H1 (cell line): Measurements from ENCODE around the gene CHSY1. TPM values are rescaled to one million over a fixed set of nuclear protein-coding genes. Genes with fewer than 3 reads are reported as not detected.

ENCODE experiments used
- CTCF ChIA-PET: fragments of 300-600 bp; sonication (Branson Sonifier 250); formaldehyde crosslinking; loops from one replicate; lab custom pipeline; 2021; ENCODE audit not compliant: partially characterized antibody; lab: Charles Lee
- POLR2A ChIA-PET: fragments of 300-600 bp; sonication (Branson Sonifier 250); formaldehyde crosslinking; loops from one replicate; lab custom pipeline; 2021; ENCODE audit warnings: inconsistent platforms; ENCODE audit not compliant: partially characterized antibody; lab: Charles Lee
- DNase-seq, 2 experiments: peaks; one replicate each; pipeline versions ENCODE4 v3.0.0 to v3.0.0-alpha.2; 2010 to 2022; ENCODE audit warnings: low spot score in 2 of 2, low read depth in 1 of 2, mixed read lengths in 1 of 2
- FAIRE-seq: peaks from 2 replicates; lab custom pipeline; 2011; peaks lifted over from hg19 to GRCh38; lab: Jason Lieb, UNC
- H2AFZ ChIP-seq: 2 replicates; pipeline ENCODE4 v1.8.1; 2012; ENCODE audit warnings: low read length, inconsistent platforms
- H2AK5ac ChIP-seq: 2 replicates; pipeline ENCODE4 v1.6.1; 2013; ENCODE audit warnings: low read depth, low read length
- H2BK120ac ChIP-seq: replicated peaks from 2 replicates; pipeline ENCODE3; 2013; ENCODE audit warnings: low read depth, low read length, inconsistent platforms
- H2BK12ac ChIP-seq: 2 replicates; pipeline ENCODE4 v1.6.1; 2013; ENCODE audit warnings: low read depth, low read length
- H2BK15ac ChIP-seq: 2 replicates; pipeline ENCODE4 v1.6.1; 2013; ENCODE audit warnings: low read length
- H2BK20ac ChIP-seq: 2 replicates; pipeline ENCODE4 v1.6.1; 2013; ENCODE audit warnings: low read length
- H2BK5ac ChIP-seq: 2 replicates; pipeline ENCODE4 v1.6.1; 2013; ENCODE audit warnings: low read depth, low read length
- H3K14ac ChIP-seq: 2 replicates; pipeline ENCODE4 v1.6.1; 2013; ENCODE audit warnings: inconsistent platforms; ENCODE audit not compliant: insufficient read length
- H3K18ac ChIP-seq: 2 replicates; pipeline ENCODE4 v1.6.1; 2013; ENCODE audit warnings: low read length; ENCODE audit errors: extremely low read depth
- H3K23ac ChIP-seq: 2 replicates; pipeline ENCODE4 v1.6.1; 2013; ENCODE audit warnings: inconsistent platforms; ENCODE audit not compliant: insufficient read length
- H3K23me2 ChIP-seq: 2 replicates; pipeline ENCODE4 v1.6.1; 2013; ENCODE audit warnings: low read depth, low read length
- H3K27ac ChIP-seq: 2 replicates; pipeline ENCODE4 v1.6.1; 2011; ENCODE audit warnings: low read depth, low read length, inconsistent platforms
- H3K27me3 ChIP-seq, 4 experiments: replicated peaks in 1 of 4; 1 replicate in 1 of 4; 2 replicates in 3 of 4; pipeline versions ENCODE4 v1.6.1 to v1.8.1; 2011 to 2013; ENCODE audit warnings: low read length in 3 of 4, mild to moderate bottlenecking in 3 of 4, inconsistent platforms in 2 of 4, mixed read lengths in 2 of 4, moderate library complexity in 1 of 4; ENCODE audit not compliant: control insufficient read depth in 3 of 4, insufficient read depth in 3 of 4; ENCODE audit errors: extremely low read depth in 1 of 4
- H3K36me3 ChIP-seq, 4 experiments: 2 replicates each; pipeline versions ENCODE4 v1.6.1 to v1.8.1; 2011 to 2013; ENCODE audit warnings: mild to moderate bottlenecking in 4 of 4, low read length in 3 of 4, moderate library complexity in 2 of 4, control low read depth in 1 of 4, inconsistent platforms in 1 of 4; ENCODE audit not compliant: insufficient read depth in 4 of 4, control insufficient read depth in 2 of 4
- H3K4ac ChIP-seq: replicated peaks from 2 replicates; pipeline ENCODE3; 2013; ENCODE audit warnings: low read length, low read depth, mixed read lengths, inconsistent platforms; ENCODE audit not compliant: insufficient read length
- H3K4me1 ChIP-seq, 4 experiments: replicated peaks in 1 of 4; 1 replicate in 1 of 4; 2 replicates in 3 of 4; pipeline versions ENCODE4 v1.6.1 to v1.8.1; 2011 to 2013; ENCODE audit warnings: low read length in 3 of 4, inconsistent platforms in 2 of 4, mixed read lengths in 1 of 4; ENCODE audit not compliant: insufficient read depth in 4 of 4, control insufficient read depth in 3 of 4
- H3K4me2 ChIP-seq, 2 experiments: 2 replicates each; pipeline versions ENCODE4 v1.6.1 to v1.8.1; 2011 to 2013; ENCODE audit warnings: low read depth in 2 of 2, low read length in 2 of 2, control low read depth in 1 of 2, inconsistent platforms in 1 of 2, mild to moderate bottlenecking in 1 of 2; ENCODE audit not compliant: insufficient read depth in 1 of 2
- H3K4me3 ChIP-seq, 4 experiments: fragments of 200-600, 300-600 bp in 1 of 4; sonication (generic), shearing (Covaris generic), sonication (Bioruptor Twin) in 1 of 4; 2 replicates each; pipeline versions ENCODE4 v1.5.1 to v1.8.1; 2011 to 2016; ENCODE audit warnings: low read length in 4 of 4, low read depth in 3 of 4, control low read depth in 2 of 4, inconsistent platforms in 2 of 4, mild to moderate bottlenecking in 2 of 4, mixed read lengths in 1 of 4, moderate library complexity in 1 of 4; ENCODE audit not compliant: insufficient read depth in 2 of 4; ENCODE audit errors: extremely low read depth in 1 of 4
- H3K56ac ChIP-seq: replicated peaks from 2 replicates; pipeline ENCODE3; 2013; ENCODE audit warnings: low read depth, mild to moderate bottlenecking, mixed read lengths, low read length, inconsistent platforms; ENCODE audit not compliant: insufficient read length
- H3K79me1 ChIP-seq: 2 replicates; pipeline ENCODE4 v1.6.1; 2013; ENCODE audit warnings: low read depth, low read length, control low read depth
- H3K79me2 ChIP-seq, 2 experiments: 2 replicates each; pipeline versions ENCODE4 v1.6.1 to v1.8.1; 2012 to 2013; ENCODE audit warnings: low read length in 2 of 2, mild to moderate bottlenecking in 2 of 2, inconsistent platforms in 1 of 2; ENCODE audit not compliant: insufficient read depth in 2 of 2, control insufficient read depth in 1 of 2
- H3K9ac ChIP-seq, 4 experiments: replicated peaks in 1 of 4; 1 replicate in 1 of 4; 2 replicates in 3 of 4; pipeline versions ENCODE4 v1.6.1 to v1.8.1; 2011 to 2013; ENCODE audit warnings: low read depth in 3 of 4, low read length in 3 of 4, control low read depth in 2 of 4, mild to moderate bottlenecking in 2 of 4, moderate library complexity in 2 of 4, inconsistent platforms in 1 of 4; ENCODE audit errors: extremely low read depth in 1 of 4
- H3K9me3 ChIP-seq, 2 experiments: 2 replicates each; pipeline versions ENCODE4 v1.6.1 to v1.8.1; 2012 to 2013; ENCODE audit warnings: mild to moderate bottlenecking in 2 of 2, moderate library complexity in 2 of 2, control low read depth in 1 of 2, inconsistent platforms in 1 of 2, low read depth in 1 of 2, low read length in 1 of 2, mixed read lengths in 1 of 2; ENCODE audit not compliant: insufficient read depth in 2 of 2
- H4K20me1 ChIP-seq, 2 experiments: replicated peaks in 1 of 2; 2 replicates each; pipeline versions ENCODE3 to v1.8.1; 2011 to 2013; ENCODE audit warnings: inconsistent platforms in 2 of 2, low read length in 2 of 2, mild to moderate bottlenecking in 1 of 2; ENCODE audit not compliant: insufficient read depth in 2 of 2, control insufficient read depth in 1 of 2
- H4K5ac ChIP-seq: 2 replicates; pipeline ENCODE4 v1.6.1; 2013; ENCODE audit warnings: low read length, low read depth, mixed read lengths, inconsistent platforms; ENCODE audit not compliant: insufficient read length
- H4K8ac ChIP-seq: 2 replicates; pipeline ENCODE4 v1.8.0; 2013; ENCODE audit warnings: mild to moderate bottlenecking, moderate library complexity, low read length, inconsistent platforms; ENCODE audit not compliant: insufficient read depth; ENCODE audit errors: extremely low read depth
- H4K91ac ChIP-seq: replicated peaks from 2 replicates; pipeline ENCODE3; 2013; ENCODE audit warnings: low read length, mixed read lengths, inconsistent platforms; ENCODE audit not compliant: insufficient read length
- ASH2L ChIP-seq: fragments of 200-600, 300-600 bp; sonication (generic); IDR thresholded peaks from one replicate; pipeline ENCODE4 v1.7.1; 2017; ENCODE audit warnings: low read length
- CREB1 ChIP-seq: IDR thresholded peaks from 2 replicates; pipeline ENCODE4 v1.6.1; 2012; ENCODE audit warnings: inconsistent platforms
- CTCF ChIP-seq, 3 experiments: IDR thresholded peaks; 1 replicate in 2 of 3; 2 replicates in 1 of 3; pipeline versions ENCODE4 v1.5.1 to v1.6.1; 2011; ENCODE audit warnings: low read length in 3 of 3, mild to moderate bottlenecking in 3 of 3, inconsistent platforms in 2 of 3, low read depth in 1 of 3, moderate library complexity in 1 of 3; ENCODE audit not compliant: insufficient read depth in 1 of 3; ENCODE audit errors: control extremely low read depth in 1 of 3
- GTF2F1 ChIP-seq: IDR thresholded peaks from 2 replicates; pipeline ENCODE4 v1.6.1; 2012; ENCODE audit warnings: low read depth, low read length, improper control_type of control experiment, borderline replicate concordance
- KDM5A ChIP-seq: fragments of 200-600 bp; IDR thresholded peaks from 2 replicates; pipeline ENCODE4 v1.7.1; 2012; ENCODE audit warnings: mild to moderate bottlenecking, low read length, inconsistent platforms, mixed read lengths
- NANOG ChIP-seq: IDR thresholded peaks from 2 replicates; pipeline ENCODE4 v1.6.1; 2011; ENCODE audit warnings: low read length, low read depth, mild to moderate bottlenecking, inconsistent platforms; ENCODE audit not compliant: insufficient read depth, poor library complexity, severe bottlenecking
- POU5F1 ChIP-seq: IDR thresholded peaks from 2 replicates; pipeline ENCODE4 v1.6.1; 2011; ENCODE audit warnings: low read depth, mild to moderate bottlenecking, low read length, moderate library complexity
- RBBP5 ChIP-seq: IDR thresholded peaks from 2 replicates; pipeline ENCODE4 v1.7.1; 2012; ENCODE audit warnings: low read depth, mild to moderate bottlenecking, inconsistent platforms, low read length, moderate library complexity, borderline replicate concordance
- SIN3A ChIP-seq, 2 experiments: IDR thresholded peaks in 1 of 2; conservative IDR thresholded peaks in 1 of 2; 2 replicates each; pipeline ENCODE4 v1.6.1; 2011 to 2012; ENCODE audit warnings: low read length in 2 of 2, improper control_type of control experiment in 1 of 2, low read depth in 1 of 2, mild to moderate bottlenecking in 1 of 2
- SP1 ChIP-seq: IDR thresholded peaks from 2 replicates; pipeline ENCODE4 v1.6.1; 2011; ENCODE audit warnings: low read depth, low read length
- WGBS, 2 experiments: shearing (Covaris generic) in 1 of 2; methylation state at CpG; one replicate each; pipeline versions ENCODE4 v1.1.6 to v1.1.7; 2013 to 2015; ENCODE audit warnings: low lambda C conversion rate in 2 of 2, mixed read lengths in 2 of 2, inconsistent platforms in 1 of 2, low coverage in 1 of 2, missing lambda C conversion rate in 1 of 2; ENCODE audit not compliant: insufficient replicate concordance in 2 of 2, insufficient coverage in 1 of 2, insufficient read length in 1 of 2; ENCODE audit errors: extremely low coverage in 1 of 2, missing lambda C conversion rate in 1 of 2; 5-methylcytosine and 5-hydroxymethylcytosine counted together
- polyA plus RNA-seq, 7 experiments: library from polyadenylated mRNA; depleted of rRNA in 3 of 7; stranded (reverse) in 5 of 7; unstranded in 2 of 7; fragments of >200 nt in 5 of 7; fragments of 200-250 nt in 2 of 7; gene quantifications; 1 replicate in 5 of 7; 2 replicates in 1 of 7; 4 replicates in 1 of 7; pipeline versions ENCODE4 v1.2.1 to v1.2.3, GENCODE V29; 2011 to 2013; ENCODE audit warnings: missing spikeins in 2 of 7, mixed read lengths in 2 of 7
- total RNA-seq: library from RNA; stranded (reverse); fragmentation: NEBNext Ultra II Directional; extraction: Animal tissue kit (Norgen Biotek cat#: 25700); gene quantifications from 2 replicates; pipeline ENCODE4 v1.2.1, GENCODE V29; 2021

Gene CHSY1
- total and polyA plus RNA-seq, 2 of the 8 experiments (the other 6 are each of a cell fraction or from before 2014, with no cell fraction given) = 24.9 to 60.7 TPM

- no peaks in the 10 kb centered on the region for H3K79me2 ChIP-seq
- no peak for FAIRE-seq
- no peaks in the 10 kb centered on the region for H3K79me1 ChIP-seq
- no peak overlapping the region for H3K4me3 ChIP-seq
- H3K27ac ChIP-seq = no peak overlapping the region
- no peak overlapping the region for H2BK120ac ChIP-seq
- H2BK15ac ChIP-seq = no peak overlapping the region
- H2AK5ac ChIP-seq = no peak overlapping the region
- no peaks in the 10 kb centered on the region for H3K9me3 ChIP-seq
- no peak overlapping the region; the same call in 1 of the 2 replicates for H4K8ac ChIP-seq
- H3K4ac ChIP-seq = no peak overlapping the region
- no peak overlapping the region for H2AFZ ChIP-seq
- peaks cover 0 to under 1% of the 10 kb centered on the region in 2 experiments for H4K20me1 ChIP-seq
- H3K27me3 ChIP-seq = no peaks in the 10 kb centered on the region
- H3K36me3 ChIP-seq = 0 out of 8 replicates have a peak, but pooled peaks cover 0 to 2% (median 0%) of the 10 kb centered on the region in 4 experiments
- no peak overlapping the region for H2BK20ac ChIP-seq
- H3K18ac ChIP-seq = no peak overlapping the region
- no peak overlapping the region for H3K23ac ChIP-seq
- ChIA-PET POLR2A (interaction anchor here (1.0 to 1.1 kb wide), 2 partner anchors 9 to 30 kb away, joined by 3 to 4 read pairs; no protein-coding TSS in a partner anchor), CTCF (interaction anchor here (0.9 to 2.5 kb wide), 3 partner anchors 164 to 256 kb away, joined by 3 to 12 read pairs (median 3); no protein-coding TSS in a partner anchor)
- no peaks in the 10 kb centered on the region for H3K23me2 ChIP-seq
- H4K91ac ChIP-seq = no peak overlapping the region
- H2BK5ac ChIP-seq = no peak overlapping the region
- 98% methylated on average over 4 of the region's 4 CpGs; no CpG with 5 or more reads in 1 of the 2 experiments for WGBS, 2 experiments
- no peak overlapping the region for H3K56ac ChIP-seq
- H3K9ac ChIP-seq = no peak overlapping the region
- H4K5ac ChIP-seq = no peak overlapping the region
- DNase-seq = peak in 1 of 2 experiments; percentile 31
- TF ChIP-seq CREB1 (no peak), SIN3A (conservative IDR thresholded peaks at IDR 0.05 in 1 of 2, IDR thresholded peaks at IDR 0.05 in 1 of 2; ENCODE audit: low read depth in 1 of 2, low read length in 2 of 2) (no peak), CTCF (IDR thresholded peaks at IDR 0.05; ENCODE audit: control extremely low read depth in 1 of 3, insufficient read depth in 1 of 3, low read depth in 1 of 3, low read length in 3 of 3) (no peak), POU5F1 (no peak), ASH2L (no peak), NANOG (no peak), SP1 (no peak), KDM5A (no peak), RBBP5 (no peak), GTF2F1 (no peak)
- H3K14ac ChIP-seq = no peak overlapping the region
- H3K4me1 ChIP-seq = peaks cover 0 to 2% (median 0%) of the 10 kb centered on the region in 4 experiments; a peak in 1 of 7 replicates
- no peak overlapping the region for H3K4me2 ChIP-seq
- H2BK12ac ChIP-seq = peak overlapping the region; percentile 60; the same call in 1 of the 2 replicates
Observed at GRCh38 chr15:101264011-101264410, 12.2 kb upstream of the CHSY1 start.
